Activated CD4-positive, alpha-beta memory T cell treated with anti-CD3 and anti-CD28 coated beads, Interleukin-2, amount 10 ng/mL, durations not matched to agents 7 days and 5 days (primary cell): Measurements from ENCODE around the gene CLDN16. TPM values are rescaled to one million over a fixed set of nuclear protein-coding genes. Genes with fewer than 3 reads are reported as not detected.

ENCODE experiments used
- CTCF ChIA-PET: fragments of 350-600 bp; sonication (Branson Sonifier 250); formaldehyde crosslinking; loops from one replicate; lab custom pipeline; 2021; ENCODE audit warnings: antibody characterized with exemption, inconsistent platforms; lab: Charles Lee
- POLR2A ChIA-PET: fragments of 350-600 bp; sonication (Branson Sonifier 250); formaldehyde crosslinking; loops from one replicate; lab custom pipeline; 2021; ENCODE audit warnings: antibody characterized with exemption; lab: Charles Lee
- DNase-seq: peaks from one replicate; pipeline ENCODE4 v3.0.0-alpha.2; 2020
- H3K27ac Mint-ChIP-seq: one replicate; pipeline ENCODE4 v1.8.0; 2021; ENCODE audit warnings: mild to moderate bottlenecking, mixed read lengths
- H3K27me3 Mint-ChIP-seq: one replicate; pipeline ENCODE4 v1.8.0; 2021; ENCODE audit warnings: mixed read lengths
- H3K36me3 Mint-ChIP-seq: one replicate; pipeline ENCODE4 v1.8.0; 2021; ENCODE audit warnings: low read depth, mixed read lengths
- H3K4me1 Mint-ChIP-seq: one replicate; pipeline ENCODE4 v1.8.0; 2021; ENCODE audit warnings: mixed read lengths
- H3K4me3 Mint-ChIP-seq: one replicate; pipeline ENCODE4 v1.8.0; 2021; ENCODE audit warnings: mild to moderate bottlenecking, mixed read lengths
- H3K9me3 Mint-ChIP-seq: one replicate; pipeline ENCODE4 v1.8.0; 2021; ENCODE audit warnings: mixed read lengths
- total RNA-seq, 2 experiments: library from RNA; stranded (reverse); gene quantifications; one replicate each; pipeline ENCODE4 v1.2.3, GENCODE V29; 2021

CLDN16 gene
- total RNA-seq, 2 experiments from 2014 or later = not detected

- Mint-ChIP-seq H3K36me3 (no peaks in the 10 kb centered on the region), H3K9me3 (no peaks in the 10 kb centered on the region), H3K27me3 (peaks cover 11% of the 10 kb centered on the region), H3K4me3 (no peak overlapping the region), H3K27ac (no peak overlapping the region), H3K4me1 (no peaks in the 10 kb centered on the region)
- DNase-seq = no peak
- POLR2A ChIA-PET = no interaction called here
- CTCF ChIA-PET = no interaction called here
Measured at GRCh38 chr3:190456770-190457169, 68.8 kb downstream of the CLDN16 start.

GRCh38 chr3:190458040-190458439 lies 70.1 kb downstream of the CLDN16 start:
- Mint-ChIP-seq H3K9me3 (no peaks in the 10 kb centered on the region), H3K27ac (no peak overlapping the region), H3K27me3 (peaks cover 11% of the 10 kb centered on the region), H3K4me3 (no peak overlapping the region), H3K36me3 (no peaks in the 10 kb centered on the region), H3K4me1 (no peaks in the 10 kb centered on the region)
- ChIA-PET CTCF (no interaction called here), POLR2A (no interaction called here)
- DNase-seq = no peak

Other genes starting within 250 kb of the CLDN16 start
- not detected for gene CLDN1, start 65.7 kb upstream of the CLDN16 start, total RNA-seq
- not detected for gene TMEM207, start 61.7 kb downstream of the CLDN16 start, total RNA-seq
- 10 to 100 TPM; 14.2 to 15.2 TPM for gene IL1RAP, start 125.9 kb downstream of the CLDN16 start, total RNA-seq